SU-DHL-6 (cell line): ENCODE results near the gene HDAC10.

Experiments used
- H2AFZ ChIP-seq: fragments of 200-600 bp; sonication (generic); 2 replicates; pipeline ENCODE4 v1.6.1; 2014; ENCODE audit warnings: low read depth, mild to moderate bottlenecking, moderate library complexity, mixed read lengths, antibody characterized with exemption, low read length; ENCODE audit not compliant: severe bottlenecking
- H3F3A ChIP-seq: fragments of 200-600 bp; shearing (Covaris generic); 2 replicates; pipeline ENCODE4 v1.6.0; 2016; ENCODE audit warnings: antibody characterized with exemption, mild to moderate bottlenecking; ENCODE audit not compliant: insufficient read depth
- H3K27ac ChIP-seq: fragments of 200-600 bp; sonication (generic); 2 replicates; pipeline ENCODE4 v1.5.1; 2016; ENCODE audit warnings: low read depth, mild to moderate bottlenecking, low read length, moderate library complexity, mixed read lengths
- H3K27me3 ChIP-seq: fragments of 200-600 bp; sonication (generic), shearing (Covaris generic); 2 replicates; pipeline ENCODE4 v1.6.0; 2014; ENCODE audit warnings: mild to moderate bottlenecking, low read length
- H3K36me3 ChIP-seq: fragments of 200-600 bp; sonication (generic); 2 replicates; pipeline ENCODE4 v1.6.1; 2014; ENCODE audit warnings: mild to moderate bottlenecking, low read length, mixed read lengths
- H3K4me2 ChIP-seq: fragments of 300-600, 200-600 bp; shearing (Covaris generic), sonication (generic); 2 replicates; pipeline ENCODE4 v1.6.0; 2014; ENCODE audit warnings: low read length, low read depth, mild to moderate bottlenecking; ENCODE audit not compliant: poor library complexity, severe bottlenecking
- H3K4me3 ChIP-seq: fragments of 200-600 bp; sonication (generic); 2 replicates; pipeline ENCODE4 v1.5.1; 2014; ENCODE audit warnings: antibody characterized with exemption, low read length, mild to moderate bottlenecking, mixed read lengths; ENCODE audit not compliant: insufficient read depth, poor library complexity, severe bottlenecking
- H3K79me2 ChIP-seq: fragments of 200-600 bp; sonication (generic); 2 replicates; pipeline ENCODE4 v1.6.1; 2014; ENCODE audit warnings: mild to moderate bottlenecking, low read length, moderate library complexity; ENCODE audit not compliant: insufficient read depth
- H3K9ac ChIP-seq: fragments of 200-600 bp; sonication (generic); 2 replicates; pipeline ENCODE4 v1.7.0; 2014; ENCODE audit warnings: mild to moderate bottlenecking, low read length
- H3K9me2 ChIP-seq: fragments of 200-600 bp; sonication (generic); replicated peaks from 2 replicates; pipeline ENCODE4 v1.6.1; 2014; ENCODE audit warnings: low read length; ENCODE audit not compliant: insufficient read depth
- H3K9me3 ChIP-seq: fragments of 200-600 bp; sonication (generic); 2 replicates; pipeline ENCODE4 v1.6.1; 2014; ENCODE audit warnings: low read length, mixed read lengths; ENCODE audit not compliant: insufficient read depth
- H4K20me1 ChIP-seq: fragments of 200-600 bp; sonication (generic); 2 replicates; pipeline ENCODE4 v1.6.1; 2014; ENCODE audit warnings: low read depth, mild to moderate bottlenecking, antibody characterized with exemption, low read length, moderate library complexity, mixed read lengths
- CTCF ChIP-seq: fragments of 200-600 bp; sonication (generic); IDR thresholded peaks from one replicate; pipeline ENCODE4 v1.5.1; 2017; ENCODE audit warnings: antibody characterized with exemption, mild to moderate bottlenecking, low read length, moderate library complexity; ENCODE audit not compliant: insufficient read depth, poor library complexity, severe bottlenecking
- EZH2phosphoT487 ChIP-seq: fragments of 200-600 bp; sonication (generic), shearing (Covaris generic); conservative IDR thresholded peaks from 2 replicates; pipeline ENCODE4 v1.6.1; 2018; ENCODE audit warnings: mild to moderate bottlenecking, antibody characterized with exemption, low read length, moderate library complexity, mixed read lengths

HDAC10 gene

GRCh38 chr22:50236731-50237409 lies 14.2 kb downstream of the HDAC10 start:
- H3K9ac ChIP-seq = no peak overlapping the region
- H3K4me2 ChIP-seq = no peak overlapping the region
- no peak overlapping the region for H2AFZ ChIP-seq
- peaks cover 6% of the 10 kb centered on the region; the same call in 1 of the 2 replicates for H3F3A ChIP-seq
- H3K36me3 ChIP-seq = no peaks in the 10 kb centered on the region
- no peaks in the 10 kb centered on the region for H3K27me3 ChIP-seq
- TF ChIP-seq CTCF = peak; percentile 27
- no peak for TF ChIP-seq EZH2phosphoT487
- H3K4me3 ChIP-seq = no peak overlapping the region
- H4K20me1 ChIP-seq = no peaks in the 10 kb centered on the region; the same call in 1 of the 2 replicates
- peaks cover 68% of the 10 kb centered on the region for H3K79me2 ChIP-seq
- H3K9me2 ChIP-seq = no peaks in the 10 kb centered on the region
- H3K9me3 ChIP-seq = no peaks in the 10 kb centered on the region
- no peak overlapping the region for H3K27ac ChIP-seq

GRCh38 chr22:50233223-50233622 lies 17.8 kb downstream of the HDAC10 start:
- Histone ChIP-seq H3K9me3 (no peaks in the 10 kb centered on the region), H3K36me3 (no peaks in the 10 kb centered on the region), H3K4me3 (no peak overlapping the region), H3K9me2 (no peaks in the 10 kb centered on the region), H4K20me1 (no peaks in the 10 kb centered on the region; the same call in 1 of the 2 replicates), H3K9ac (no peak overlapping the region), H3K4me2 (no peak overlapping the region), H3K79me2 (peaks cover 37% of the 10 kb centered on the region), H2AFZ (no peak overlapping the region), H3F3A (no peaks in the 10 kb centered on the region), H3K27me3 (no peaks in the 10 kb centered on the region), H3K27ac (no peak overlapping the region)
- TF ChIP-seq EZH2phosphoT487 = no peak
- TF ChIP-seq CTCF = no peak

GRCh38 chr22:50232481-50233151 lies 18.4 kb downstream of the HDAC10 start:
- H3K9me2 ChIP-seq = no peaks in the 10 kb centered on the region
- H2AFZ ChIP-seq = no peak overlapping the region
- H3K79me2 ChIP-seq = peaks cover 37% of the 10 kb centered on the region
- no peak overlapping the region for H3K4me2 ChIP-seq
- H3K4me3 ChIP-seq = no peak overlapping the region
- H3K36me3 ChIP-seq = no peaks in the 10 kb centered on the region
- no peak for TF ChIP-seq EZH2phosphoT487
- no peak overlapping the region for H3K9ac ChIP-seq
- H3F3A ChIP-seq = no peaks in the 10 kb centered on the region
- no peaks in the 10 kb centered on the region; the same call in 1 of the 2 replicates for H4K20me1 ChIP-seq
- H3K27ac ChIP-seq = no peak overlapping the region
- H3K27me3 ChIP-seq = no peaks in the 10 kb centered on the region
- no peaks in the 10 kb centered on the region for H3K9me3 ChIP-seq

- Histone ChIP-seq H3K4me3 (no peak overlapping the region), H3K27me3 (no peaks in the 10 kb centered on the region), H3F3A (no peaks in the 10 kb centered on the region), H3K9me2 (no peaks in the 10 kb centered on the region), H3K79me2 (peaks cover 12% of the 10 kb centered on the region), H2AFZ (no peak overlapping the region), H3K27ac (no peak overlapping the region), H3K36me3 (no peaks in the 10 kb centered on the region), H4K20me1 (no peaks in the 10 kb centered on the region; the same call in 1 of the 2 replicates), H3K9me3 (no peaks in the 10 kb centered on the region), H3K9ac (no peak overlapping the region), H3K4me2 (no peak overlapping the region)
- no peak for TF ChIP-seq EZH2phosphoT487
- TF ChIP-seq CTCF = no peak
Observed at GRCh38 chr22:50229370-50229769, 21.7 kb downstream of the HDAC10 start.
